Adrenal gland (tissue), 12 donors: Measurements from ENCODE around the gene WNT7B. TPM values are rescaled to one million over a fixed set of nuclear protein-coding genes. Genes with fewer than 3 reads are reported as not detected.

Experiments
- DNase-seq, 7 donors: peaks; one replicate each; pipeline ENCODE4 v3.0.0-alpha.2; 2019 to 2020
- H3K27ac ChIP-seq, 5 donors: fragments of 200-600 bp; sonication (generic) in 4 of 5; 1 replicate in 3 of 5; 2 replicates in 2 of 5; pipeline versions ENCODE4 v1.5.1 to v1.8.0; 2016 to 2020; ENCODE audit warnings: mild to moderate bottlenecking in 1 of 5
- H3K27me3 ChIP-seq: fragments of 200-600 bp; 2 replicates; pipeline ENCODE4 v1.8.0; 2021
- H3K36me3 ChIP-seq, 2 donors: fragments of 200-600 bp; replicated peaks in 1 of 2; 1 replicate in 1 of 2; 2 replicates in 1 of 2; pipeline versions ENCODE4 v1.5.1 to v1.8.0; 2018 to 2022
- H3K4me1 ChIP-seq, 2 donors: fragments of 200-600 bp; replicated peaks in 1 of 2; 1 replicate in 1 of 2; 2 replicates in 1 of 2; pipeline versions ENCODE4 v1.5.1 to v1.8.0; 2018 to 2021
- H3K4me3 ChIP-seq, 4 donors: fragments of 200-600 bp; sonication (generic) in 3 of 4; one replicate each; pipeline ENCODE4 v1.5.1; 2016 to 2018
- H3K9me3 ChIP-seq, 3 donors: fragments of 200-600 bp; sonication (generic) in 1 of 3; replicated peaks in 1 of 3; 1 replicate in 2 of 3; 2 replicates in 1 of 3; pipeline versions ENCODE4 v1.5.1 to v1.8.0; 2016 to 2021
- POLR2A ChIP-seq, 2 donors: fragments of 450-650 bp; IDR thresholded peaks; one replicate each; pipeline ENCODE4 v1.6.1; 2017; ENCODE audit warnings: antibody characterized with exemption in 2 of 2, mild to moderate bottlenecking in 2 of 2, moderate library complexity in 1 of 2
- WGBS, 4 donors: extraction: QIAGEN DNeasy Blood & Tissue Kit in 2 of 4; methylation state at CpG; one replicate each; pipeline versions ENCODE4 v1.1.5 to v1.1.7; 2013 to 2017; 5-methylcytosine and 5-hydroxymethylcytosine counted together
- intact Hi-C, 2 donors: fragments of 100-400 bp; cut with DNase I; formaldehyde crosslinking; loops; one replicate each; pipeline versions ENCODE4 v1.14.1 to v1.15.0; 2022 to 2023
- polyA plus RNA-seq, 3 donors: library from polyadenylated mRNA; stranded (reverse); fragments of 200-250 nt in 2 of 3; fragments of 350-450 nt in 1 of 3; fragmentation: Illumina TruSeq in 1 of 3; extraction: RNeasy Lipid Tissue Mini Kit (QIAGEN cat#74804) in 1 of 3; gene quantifications; one replicate each; pipeline ENCODE4 v1.2.3, GENCODE V29; 2013 to 2014
- total RNA-seq, 9 donors: library from RNA; depleted of rRNA in 4 of 9; stranded (reverse); fragments of >200 nt in 4 of 9; fragments of 120-200 nt in 1 of 9; fragmentation: NEBNext Ultra II Directional in 1 of 9; extraction: Animal tissue kit (Norgen Biotek cat#: 25700) in 1 of 9; gene quantifications; one replicate each; pipeline versions ENCODE4 v1.1.0 to v1.2.4, GENCODE V29; 2013 to 2023
- TF ChIP-seq, protein P1 (sequence below), 6 experiments: fragments of 450-650 bp in 4 of 6; fragments of 200-600 bp in 2 of 6; sonication (generic) in 1 of 6; IDR thresholded peaks; 1 replicate in 5 of 6; 2 replicates in 1 of 6; pipeline versions ENCODE4 v1.5.1 to v1.8.0; 2016 to 2021; ENCODE audit warnings: antibody characterized with exemption in 6 of 6, mild to moderate bottlenecking in 2 of 6, moderate library complexity in 1 of 6
- donor health status: healthy with polysubstance abuse.
- donor health status: Bipolar disorder and iron deficiency.
- donor health status: DM: yes; HTN: yes; CAD: no.
- donor health status: DM: no; HTN: no; CAD: no.
- donor health status: DM: no; HTN: no; CAD: no.
- donor health status: DM: yes; HTN: yes; CAD: no.

Gene WNT7B
- total and polyA plus RNA-seq, 12 donors: 0.07 to 0.24 (median 0.15) TPM; not detected in 8

DNA sequence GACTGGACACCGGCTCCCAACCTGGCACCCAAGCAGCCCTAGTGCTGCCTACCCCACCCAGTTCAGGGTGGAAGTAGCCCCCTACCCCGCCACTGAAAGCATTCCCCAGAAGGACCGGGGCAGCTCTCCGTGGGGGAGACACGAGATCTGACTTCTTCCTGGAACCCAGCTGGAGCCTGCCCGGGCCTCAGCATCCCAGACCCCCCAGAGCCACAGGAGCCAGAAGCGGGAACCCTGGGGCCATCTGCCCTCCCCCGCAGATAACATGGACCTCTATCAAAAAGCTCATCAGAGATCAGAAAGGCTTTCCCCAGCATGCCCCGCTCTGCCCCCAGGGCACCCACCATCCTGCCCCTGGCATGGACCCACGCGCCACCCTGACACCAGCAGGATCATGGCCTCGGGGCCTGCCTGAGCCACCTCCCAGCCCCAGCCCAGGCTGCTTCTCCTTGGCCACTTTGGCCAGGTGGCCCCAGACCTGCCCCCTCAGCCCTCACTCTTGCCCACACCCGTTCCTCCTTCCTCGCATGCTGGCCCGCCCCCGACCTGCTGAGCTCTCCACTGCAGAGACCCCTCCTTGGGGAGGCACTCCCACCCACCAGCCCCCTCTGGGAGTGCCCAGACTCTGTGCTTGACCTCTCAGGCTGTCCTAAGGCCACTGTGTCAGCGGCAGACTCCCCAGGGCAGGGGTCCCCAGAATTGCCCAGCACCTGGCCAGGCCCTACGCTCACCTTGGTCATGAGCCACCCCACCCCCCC, 17.1 kb downstream of the WNT7B start:
- intact Hi-C loops: no loop called here
- DNase-seq: no peak
- H3K4me1 ChIP-seq: no peaks in the 10 kb centered on the region
- TF ChIP-seq, protein P1, sequence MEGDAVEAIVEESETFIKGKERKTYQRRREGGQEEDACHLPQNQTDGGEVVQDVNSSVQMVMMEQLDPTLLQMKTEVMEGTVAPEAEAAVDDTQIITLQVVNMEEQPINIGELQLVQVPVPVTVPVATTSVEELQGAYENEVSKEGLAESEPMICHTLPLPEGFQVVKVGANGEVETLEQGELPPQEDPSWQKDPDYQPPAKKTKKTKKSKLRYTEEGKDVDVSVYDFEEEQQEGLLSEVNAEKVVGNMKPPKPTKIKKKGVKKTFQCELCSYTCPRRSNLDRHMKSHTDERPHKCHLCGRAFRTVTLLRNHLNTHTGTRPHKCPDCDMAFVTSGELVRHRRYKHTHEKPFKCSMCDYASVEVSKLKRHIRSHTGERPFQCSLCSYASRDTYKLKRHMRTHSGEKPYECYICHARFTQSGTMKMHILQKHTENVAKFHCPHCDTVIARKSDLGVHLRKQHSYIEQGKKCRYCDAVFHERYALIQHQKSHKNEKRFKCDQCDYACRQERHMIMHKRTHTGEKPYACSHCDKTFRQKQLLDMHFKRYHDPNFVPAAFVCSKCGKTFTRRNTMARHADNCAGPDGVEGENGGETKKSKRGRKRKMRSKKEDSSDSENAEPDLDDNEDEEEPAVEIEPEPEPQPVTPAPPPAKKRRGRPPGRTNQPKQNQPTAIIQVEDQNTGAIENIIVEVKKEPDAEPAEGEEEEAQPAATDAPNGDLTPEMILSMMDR (IDR thresholded peaks at IDR 0.05): no peak
- no peak for TF ChIP-seq POLR2A (IDR thresholded peaks at IDR 0.05)
- H3K4me3 ChIP-seq: no peak overlapping the region
- no peaks in the 10 kb centered on the region for H3K27me3 ChIP-seq
- H3K36me3 ChIP-seq: no peaks in the 10 kb centered on the region
- WGBS, 4 donors: 88 to 90% (median 89%) methylated on average over 11 to 18 of the region's 18 CpGs
- no peak overlapping the region for H3K27ac ChIP-seq
- no peaks in the 10 kb centered on the region for H3K9me3 ChIP-seq

GRCh38 chr22:45958971-45959370, 18.0 kb downstream of the WNT7B start:
- intact Hi-C loops: no loop called here
- no peak for DNase-seq
- Histone ChIP-seq H3K4me3 (no peak overlapping the region), H3K36me3 (no peaks in the 10 kb centered on the region), H3K27me3 (no peaks in the 10 kb centered on the region), H3K4me1 (no peaks in the 10 kb centered on the region), H3K27ac (no peak overlapping the region), H3K9me3 (no peaks in the 10 kb centered on the region)
- 76 to 84% (median 77%) methylated on average over 12 to 16 of the region's 16 CpGs; no CpG with 5 or more reads in 1 of the 4 donors for whole genome bisulfite sequencing, 4 donors
- no peak for TF ChIP-seq POLR2A (IDR thresholded peaks at IDR 0.05)
- TF ChIP-seq, protein P1 (IDR thresholded peaks at IDR 0.05): no peak

DNA sequence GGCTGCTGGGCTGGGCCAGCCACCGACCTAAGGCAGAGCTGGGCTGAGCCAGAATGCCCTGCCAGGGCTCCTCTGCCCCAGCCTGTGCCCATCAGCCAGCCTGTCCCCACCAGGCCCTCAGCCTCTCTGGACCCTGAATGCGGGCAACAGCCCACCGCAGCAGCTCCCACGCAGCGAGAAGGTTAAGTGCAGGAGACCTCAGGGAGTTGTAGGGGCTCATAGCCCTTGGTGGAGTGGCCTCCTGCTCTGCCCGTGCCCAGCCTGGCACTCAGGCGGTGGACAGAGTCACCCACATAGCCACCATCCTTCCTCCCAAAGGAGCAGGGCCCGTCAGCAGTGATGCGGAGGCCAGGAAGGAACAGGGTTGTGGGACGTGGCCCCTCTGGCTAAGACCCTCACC, 19.1 kb downstream of the WNT7B start:
- Histone ChIP-seq H3K27ac (no peak overlapping the region), H3K36me3 (no peaks in the 10 kb centered on the region), H3K4me3 (no peak overlapping the region), H3K4me1 (no peaks in the 10 kb centered on the region), H3K9me3 (no peaks in the 10 kb centered on the region), H3K27me3 (no peaks in the 10 kb centered on the region)
- TF ChIP-seq, protein P1 (IDR thresholded peaks at IDR 0.05): no peak
- no peak for TF ChIP-seq POLR2A (IDR thresholded peaks at IDR 0.05)
- DNase-seq: no peak
- WGBS, 4 donors: 79 to 92% (median 88%) methylated on average over 1 to 10 of the region's 10 CpGs
- intact Hi-C loops: no loop called here

DNA sequence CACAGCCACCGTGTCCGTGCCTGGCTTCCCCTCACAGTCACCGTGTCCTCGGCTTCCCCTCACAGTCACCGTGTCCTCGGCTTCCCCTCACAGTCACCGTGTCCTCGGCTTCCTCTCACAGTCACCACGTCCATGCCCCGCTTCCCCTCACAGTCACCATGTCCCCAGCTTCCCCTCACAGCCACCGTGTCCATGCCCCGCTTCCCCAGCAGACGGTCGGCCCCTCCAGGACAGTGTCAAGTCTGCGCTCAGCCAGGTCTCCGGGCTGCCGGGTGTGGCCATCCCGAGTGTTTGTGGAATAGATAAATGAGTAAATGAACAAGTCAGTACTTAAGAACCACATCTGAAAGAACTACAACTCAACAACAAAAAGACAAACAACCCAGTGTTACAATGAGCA, 23.8 kb downstream of the WNT7B start:
- H3K27ac ChIP-seq: no peak overlapping the region
- WGBS, 4 donors: 65 to 72% (median 67%) methylated on average over 13 to 18 of the region's 18 CpGs
- no peaks in the 10 kb centered on the region for H3K36me3 ChIP-seq
- intact Hi-C loops: no loop called here
- no peaks in the 10 kb centered on the region for H3K9me3 ChIP-seq
- no peak for DNase-seq
- H3K27me3 ChIP-seq: no peaks in the 10 kb centered on the region
- TF ChIP-seq POLR2A (IDR thresholded peaks at IDR 0.05): no peak
- TF ChIP-seq, protein P1 (IDR thresholded peaks at IDR 0.05): no peak
- H3K4me3 ChIP-seq: no peak overlapping the region
- H3K4me1 ChIP-seq: no peaks in the 10 kb centered on the region
